HepG2 (cell line): ENCODE measurements around the gene SYNPR. TPM values are rescaled to one million over a fixed set of nuclear protein-coding genes. Genes with fewer than 3 reads are reported as not detected.

Source experiments
- ATAC-seq: fragments of 200-7000 bp; cut with Tn5 transposase; 3 replicates; pipeline ENCODE4 v1.9.1; 2020; ENCODE audit warnings: mild to moderate bottlenecking, moderate library complexity
- BruUV-seq: library from RNA; stranded (reverse); fragments of 400-500 nt; replicated peaks from 2 replicates; lab custom pipeline; 2021; lab: Mats Ljungman, UMichigan
- CTCF ChIA-PET: fragments of 300-600 bp; formaldehyde crosslinking; extraction: SDS; loops from one replicate; lab custom pipeline; 2021; ENCODE audit warnings: low total read pairs, inconsistent platforms, low intra/inter-chr PET ratio; lab: Yijun Ruan, JAX
- POLR2A ChIA-PET: fragments of 350-600 bp; sonication (Branson Sonifier 250); formaldehyde crosslinking; loops from one replicate; lab custom pipeline; 2020; ENCODE audit warnings: antibody characterized with exemption, inconsistent platforms; lab: Yijun Ruan, JAX
- DNase-seq: peaks from one replicate; pipeline ENCODE4 v3.0.0-alpha.2; 2015; ENCODE audit warnings: low spot score
- FAIRE-seq: peaks from 3 replicates; lab custom pipeline; 2011; peaks lifted over from hg19 to GRCh38; lab: Jason Lieb, UNC
- H2AFZ ChIP-seq: one replicate; pipeline ENCODE4 v1.6.1; 2011; ENCODE audit warnings: low read length, inconsistent platforms
- H3K27ac ChIP-seq: fragments of 300-600 bp; 3 replicates; pipeline ENCODE4 v1.8.0; 2011; ENCODE audit warnings: mixed run types, mild to moderate bottlenecking, mixed read lengths, low read length, inconsistent platforms; ENCODE audit not compliant: insufficient read depth; ENCODE audit errors: extremely low read length
- H3K27me3 ChIP-seq, 2 experiments: fragments of 200-600 bp in 1 of 2; 2 replicates in 1 of 2; 3 replicates in 1 of 2; pipeline versions ENCODE4 v1.6.0 to v1.8.0; 2011; ENCODE audit warnings: low read length in 2 of 2, mild to moderate bottlenecking in 2 of 2, moderate library complexity in 2 of 2, inconsistent platforms in 1 of 2; ENCODE audit not compliant: insufficient read depth in 2 of 2, control insufficient read depth in 1 of 2
- H3K36me3 ChIP-seq, 2 experiments: fragments of 200-600 bp in 1 of 2; replicated peaks in 1 of 2; 2 replicates in 1 of 2; 3 replicates in 1 of 2; pipeline versions ENCODE4 v1.5.1 to v1.8.0; 2011; ENCODE audit warnings: low read length in 2 of 2, inconsistent platforms in 1 of 2; ENCODE audit not compliant: insufficient read depth in 2 of 2, control insufficient read depth in 1 of 2
- H3K4me1 ChIP-seq: 2 replicates; pipeline ENCODE4 v1.5.1; 2012; ENCODE audit warnings: low read length, inconsistent platforms; ENCODE audit not compliant: insufficient read depth
- H3K4me2 ChIP-seq: 2 replicates; pipeline ENCODE4 v1.6.0; 2011; ENCODE audit warnings: low read depth, low read length, inconsistent platforms
- H3K4me3 ChIP-seq, 3 experiments: fragments of 200-600 bp in 1 of 3; sonication (generic), shearing (Covaris generic) in 1 of 3; replicated peaks in 1 of 3; 2 replicates each; pipeline ENCODE4 v1.5.1; 2011 to 2016; ENCODE audit warnings: low read length in 3 of 3, inconsistent platforms in 2 of 3, low read depth in 2 of 3, mild to moderate bottlenecking in 2 of 3, control low read depth in 1 of 3, mixed read lengths in 1 of 3; ENCODE audit not compliant: insufficient read depth in 1 of 3
- H3K79me2 ChIP-seq: one replicate; pipeline ENCODE4 v1.6.1; 2011; ENCODE audit warnings: low read length, inconsistent platforms; ENCODE audit not compliant: insufficient read depth
- H3K9ac ChIP-seq: 2 replicates; pipeline ENCODE4 v1.6.0; 2011; ENCODE audit warnings: mild to moderate bottlenecking, low read depth, low read length, inconsistent platforms; ENCODE audit not compliant: insufficient read depth
- H3K9me3 ChIP-seq: 2 replicates; pipeline ENCODE4 v1.5.1; 2012; ENCODE audit warnings: mild to moderate bottlenecking, low read length
- H4K20me1 ChIP-seq: 2 replicates; pipeline ENCODE4 v1.6.0; 2011; ENCODE audit warnings: inconsistent platforms, mild to moderate bottlenecking, low read length, moderate library complexity; ENCODE audit not compliant: insufficient read depth
- BATF2 ChIP-seq: sonication (generic); formaldehyde crosslinking; IDR thresholded peaks from 2 replicates; pipeline ENCODE4 v1.8.0; 2022; ENCODE audit warnings: mild to moderate bottlenecking, missing genetic modification reagents, moderate library complexity
- CSRNP1 ChIP-seq: sonication (generic); formaldehyde crosslinking; IDR thresholded peaks from 2 replicates; pipeline ENCODE4 v1.8.1; 2023; ENCODE audit warnings: mild to moderate bottlenecking, missing genetic modification reagents
- GABPB1 ChIP-seq: IDR thresholded peaks from 2 replicates; pipeline ENCODE4 v1.6.1; 2016; ENCODE audit warnings: mild to moderate bottlenecking, missing genetic modification reagents, moderate library complexity, missing compliant biosample characterization
- RFXAP ChIP-seq: sonication (generic); formaldehyde crosslinking; IDR thresholded peaks from 2 replicates; pipeline ENCODE4 v1.4.0; 2020; ENCODE audit warnings: missing genetic modification reagents, borderline replicate concordance
- ZBED4 ChIP-seq: sonication (generic); formaldehyde crosslinking; IDR thresholded peaks from 2 replicates; pipeline ENCODE4 v1.4.0; 2020; ENCODE audit warnings: missing genetic modification reagents, borderline replicate concordance
- ZBTB37 ChIP-seq: sonication (generic); formaldehyde crosslinking; IDR thresholded peaks from 2 replicates; pipeline ENCODE4 v1.4.0; 2020; ENCODE audit warnings: mild to moderate bottlenecking, missing genetic modification reagents
- ZNF275 ChIP-seq: sonication (generic); formaldehyde crosslinking; IDR thresholded peaks from 2 replicates; pipeline ENCODE4 v1.8.0; 2022; ENCODE audit warnings: missing genetic modification reagents, mild to moderate bottlenecking, inconsistent platforms, borderline replicate concordance
- ZNF296 ChIP-seq: sonication (generic); formaldehyde crosslinking; conservative IDR thresholded peaks from 2 replicates; pipeline ENCODE4 v1.5.0; 2020; ENCODE audit warnings: mild to moderate bottlenecking, missing genetic modification reagents
- ZNF556 ChIP-seq: sonication (generic); formaldehyde crosslinking; IDR thresholded peaks from 2 replicates; pipeline ENCODE4 v1.4.0; 2020; ENCODE audit warnings: mild to moderate bottlenecking, missing genetic modification reagents, borderline replicate concordance
- ZNF678 ChIP-seq: sonication (generic); formaldehyde crosslinking; IDR thresholded peaks from 2 replicates; pipeline ENCODE4 v1.4.0; 2020; ENCODE audit warnings: mild to moderate bottlenecking, missing genetic modification reagents
- ZNF703 ChIP-seq: sonication (generic); formaldehyde crosslinking; IDR thresholded peaks from 2 replicates; pipeline ENCODE4 v1.5.1; 2020; ENCODE audit warnings: missing genetic modification reagents, mild to moderate bottlenecking, moderate library complexity, borderline replicate concordance
- ZNF800 ChIP-seq: sonication (generic); formaldehyde crosslinking; IDR thresholded peaks from 2 replicates; pipeline ENCODE4 v1.4.0; 2020; ENCODE audit warnings: missing genetic modification reagents
- ZSCAN29 ChIP-seq: sonication (generic); formaldehyde crosslinking; conservative IDR thresholded peaks from 2 replicates; pipeline ENCODE4 v1.4.0; 2020; ENCODE audit warnings: mild to moderate bottlenecking, missing genetic modification reagents
- WGBS: methylation state at CpG from one replicate; pipeline ENCODE4 v1.1.6; 2017; ENCODE audit warnings: low lambda C conversion rate; 5-methylcytosine and 5-hydroxymethylcytosine counted together
- in situ Hi-C: cut with HindIII; loops from 2 replicates; pipeline ENCODE4 v1.10.0; 2017; ENCODE audit warnings: low pct_unique_long_range_greater_than_20kb; ENCODE audit not compliant: extremely low pct_ligation_motif_present
- intact Hi-C: fragments of 100-400 bp; cut with micrococcal nuclease; formaldehyde crosslinking; loops from one replicate; pipeline ENCODE4 v1.10.0; 2022; ENCODE audit not compliant: unreplicated experiment
- polyA plus RNA-seq, 8 experiments: library from polyadenylated mRNA; depleted of rRNA in 3 of 8; stranded (reverse) in 7 of 8; unstranded in 1 of 8; fragments of >200 nt; fragmentation: Illumina TruSeq in 4 of 8; extraction: Trizol in 4 of 8; gene quantifications; 2 replicates each; pipeline versions ENCODE4 v1.2.1 to v1.2.3, GENCODE V29; 2011 to 2016; ENCODE audit warnings: low read depth in 4 of 8, missing spikeins in 1 of 8, mixed read lengths in 1 of 8; ENCODE audit not compliant: insufficient read depth in 1 of 8
- total RNA-seq, 5 experiments: library from RNA; depleted of rRNA; stranded (reverse); fragments of >200 nt; fragmentation: Illumina TruSeq; extraction: Trizol; gene quantifications; 2 replicates each; pipeline ENCODE4 v1.2.3, GENCODE V29; 2016; ENCODE audit warnings: low read depth in 1 of 5

Gene SYNPR
- total and polyA plus RNA-seq, 2 of the 13 experiments (the other 11 are each of a cell fraction or from before 2014, with no cell fraction given) = 0.04 TPM; not detected in 1

GRCh38 chr3:63497641-63498040 is 219.5 kb downstream of the SYNPR start:
- ATAC-seq = no peak
- no peak overlapping the region for H3K27ac ChIP-seq
- H3K4me1 ChIP-seq = no peaks in the 10 kb centered on the region
- H4K20me1 ChIP-seq = no peaks in the 10 kb centered on the region
- no peaks in the 10 kb centered on the region for H3K9me3 ChIP-seq
- DNase-seq = no peak
- no peak for FAIRE-seq
- ChIA-PET POLR2A (no interaction called here), CTCF (no interaction called here)
- no peak overlapping the region for H2AFZ ChIP-seq
- intact Hi-C loops (no loop called here), in situ Hi-C loops (no loop called here)
- no peaks in the 10 kb centered on the region for H3K79me2 ChIP-seq
- no peaks in the 10 kb centered on the region for H3K36me3 ChIP-seq
- H3K27me3 ChIP-seq = no peaks in the 10 kb centered on the region
- H3K4me2 ChIP-seq = no peak overlapping the region
- no peak overlapping the region for H3K9ac ChIP-seq
- no TSS peak for BruUV-seq
- WGBS = 0% methylated on average over 2 of the region's 2 CpGs
- no peak overlapping the region for H3K4me3 ChIP-seq
- TF ChIP-seq ZNF296 (no peak), GABPB1 (CRISPR knock-in tag) (no peak), ZNF800 (CRISPR knock-in tag) (no peak), ZBED4 (no peak), ZNF556 (CRISPR knock-in tag) (no peak), CSRNP1 (CRISPR knock-in tag) (no peak), ZNF275 (CRISPR knock-in tag) (no peak), ZSCAN29 (CRISPR knock-in tag) (no peak), ZNF678 (CRISPR knock-in tag) (no peak), BATF2 (CRISPR knock-in tag) (no peak), ZNF703 (no peak), RFXAP (CRISPR knock-in tag) (no peak), ZBTB37 (no peak)
